DMS114 treated with DMSO at 0.1 percent for 48 hours (cell line): ENCODE measurements around the gene SVIL.
"Not testable (repeated sequence)": the region's sequence is repeated elsewhere in the genome, so short reads cannot be mapped to it uniquely, and the experiment has no call there.

Source experiments
- DNase-seq: peaks from one replicate; lab custom pipeline; 2025; ENCODE audit not compliant: unreplicated experiment; lab: John Stamatoyannopoulos, UW

Gene SVIL

DNA sequence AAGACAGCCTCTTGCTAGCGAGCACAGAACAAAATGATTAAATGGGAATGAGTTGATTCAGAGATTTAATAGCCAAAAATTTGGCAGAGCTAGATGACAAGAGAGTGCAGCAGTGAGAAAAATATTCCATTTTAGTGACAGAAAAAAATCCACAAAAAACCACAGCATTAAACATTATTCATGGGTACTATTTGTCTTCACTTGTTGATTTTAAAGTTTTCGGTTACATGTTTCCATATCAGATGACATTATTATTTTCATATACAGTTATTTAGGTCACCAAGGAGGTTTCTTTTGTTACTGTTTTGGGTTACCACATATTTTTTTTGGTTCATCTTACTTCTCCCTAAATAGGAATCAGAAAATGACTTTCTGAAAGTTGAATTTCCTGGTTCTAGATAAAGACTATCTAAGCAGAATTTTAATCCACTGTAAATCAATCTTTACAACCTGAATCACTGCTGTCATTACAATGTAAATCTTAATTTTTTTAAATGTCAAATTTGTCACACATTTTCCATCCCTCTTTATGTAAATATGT, 87.9 kb downstream of the SVIL start:
- no peak for DNase-seq

GRCh38 chr10:29545122-29545521, 89.6 kb downstream of the SVIL start:
- no peak for DNase-seq

GRCh38 chr10:29543715-29544114, 91.1 kb downstream of the SVIL start:
- no peak for DNase-seq

DNA sequence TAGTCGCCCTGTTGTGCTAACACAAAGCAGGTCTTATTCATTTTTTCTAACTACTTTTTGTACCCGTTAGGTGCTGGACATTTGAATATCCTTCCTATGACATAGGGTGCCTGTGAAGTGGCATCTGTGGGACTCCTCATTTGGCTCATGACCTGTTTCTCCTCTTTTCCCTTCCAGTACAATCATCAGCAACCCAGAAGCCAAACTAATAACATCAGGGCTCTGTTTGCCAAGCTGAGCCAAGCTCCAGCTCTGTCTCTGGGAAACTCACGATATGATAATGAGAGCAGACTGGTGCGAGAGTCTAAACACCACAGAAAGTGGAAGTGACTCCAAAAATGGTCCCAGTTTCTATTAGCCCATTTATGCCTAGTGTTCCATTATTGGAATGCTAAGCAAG, 92.0 kb downstream of the SVIL start:
- DNase-seq, result no peak

DNA sequence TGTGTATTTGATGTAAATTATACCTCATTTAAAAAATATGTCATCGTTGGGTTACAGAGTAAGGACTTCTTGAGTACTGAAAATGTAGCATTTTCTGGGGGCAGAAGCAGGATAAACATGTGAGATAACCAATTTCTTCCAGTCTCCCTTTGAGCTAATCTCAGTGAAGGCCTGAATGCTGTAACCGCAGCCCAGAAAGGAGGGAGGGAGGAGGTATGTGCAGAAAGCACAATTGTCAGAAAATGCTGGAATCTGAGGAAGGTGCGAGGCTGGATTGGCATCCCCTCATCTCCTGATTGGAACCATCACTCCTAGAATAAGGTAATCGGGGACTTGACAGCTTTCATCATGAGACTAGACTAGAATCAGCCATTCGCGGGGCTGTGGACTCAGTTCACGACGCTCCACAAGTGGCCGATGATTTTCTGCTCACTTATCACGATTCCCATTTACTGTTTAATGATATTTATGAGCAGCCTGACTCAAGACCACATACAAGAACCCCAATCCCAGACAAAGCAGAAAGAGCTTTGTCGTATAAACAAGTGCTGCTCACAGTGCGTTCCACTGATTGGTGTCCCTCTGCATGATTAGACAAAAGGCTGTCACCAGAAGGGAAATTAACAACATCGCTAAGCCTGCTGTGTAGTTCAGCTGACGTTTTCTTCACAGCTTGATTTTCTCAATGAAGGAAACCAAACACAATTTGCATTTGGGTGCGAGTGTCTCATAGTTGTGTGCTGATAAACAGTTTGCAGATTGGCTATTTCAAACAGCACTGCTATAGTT, 93.2 kb downstream of the SVIL start:
- no peak for DNase-seq

- no peak for DNase-seq
Measured at GRCh38 chr10:29540016-29540415, 94.8 kb downstream of the SVIL start.

GRCh38 chr10:29539412-29539811, 95.4 kb downstream of the SVIL start:
- no peak for DNase-seq

- no peak for DNase-seq
Measured at GRCh38 chr10:29537799-29538198, 97.0 kb downstream of the SVIL start.

- not testable (repeated sequence) for DNase-seq
Measured at GRCh38 chr10:29536691-29537090, 98.1 kb downstream of the SVIL start.

DNA sequence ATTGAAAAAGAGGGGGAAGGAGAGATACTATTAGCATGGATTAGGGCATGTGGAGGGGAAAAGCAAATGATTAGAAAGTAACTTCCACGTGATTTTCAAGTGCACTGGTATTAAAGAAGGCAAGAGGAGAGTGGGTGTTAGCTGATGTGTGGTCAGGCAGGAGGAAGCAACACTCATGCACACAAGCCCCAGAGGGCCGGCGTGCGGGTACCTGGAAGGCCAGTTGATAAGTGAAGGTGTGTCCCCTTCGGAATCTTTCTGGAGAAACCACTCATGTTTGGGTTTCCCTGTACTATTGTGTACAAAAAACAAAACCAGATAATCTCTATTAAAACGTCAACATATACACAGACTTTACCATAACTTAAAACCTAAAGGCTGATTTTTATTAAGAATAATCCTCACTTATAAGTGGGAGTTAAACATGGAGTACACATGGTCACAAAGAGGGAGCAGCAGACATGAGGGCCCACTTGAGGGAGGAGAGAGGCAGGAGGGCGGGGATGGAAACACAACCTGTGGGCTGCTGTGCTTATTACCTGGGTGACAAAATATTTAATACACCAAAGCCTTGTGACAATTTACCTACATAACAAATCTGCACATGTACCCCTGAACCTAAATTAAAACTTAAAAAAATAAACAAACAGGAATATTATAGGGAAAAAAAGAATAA, 98.9 kb downstream of the SVIL start:
- DNase-seq, result no peak

DNA sequence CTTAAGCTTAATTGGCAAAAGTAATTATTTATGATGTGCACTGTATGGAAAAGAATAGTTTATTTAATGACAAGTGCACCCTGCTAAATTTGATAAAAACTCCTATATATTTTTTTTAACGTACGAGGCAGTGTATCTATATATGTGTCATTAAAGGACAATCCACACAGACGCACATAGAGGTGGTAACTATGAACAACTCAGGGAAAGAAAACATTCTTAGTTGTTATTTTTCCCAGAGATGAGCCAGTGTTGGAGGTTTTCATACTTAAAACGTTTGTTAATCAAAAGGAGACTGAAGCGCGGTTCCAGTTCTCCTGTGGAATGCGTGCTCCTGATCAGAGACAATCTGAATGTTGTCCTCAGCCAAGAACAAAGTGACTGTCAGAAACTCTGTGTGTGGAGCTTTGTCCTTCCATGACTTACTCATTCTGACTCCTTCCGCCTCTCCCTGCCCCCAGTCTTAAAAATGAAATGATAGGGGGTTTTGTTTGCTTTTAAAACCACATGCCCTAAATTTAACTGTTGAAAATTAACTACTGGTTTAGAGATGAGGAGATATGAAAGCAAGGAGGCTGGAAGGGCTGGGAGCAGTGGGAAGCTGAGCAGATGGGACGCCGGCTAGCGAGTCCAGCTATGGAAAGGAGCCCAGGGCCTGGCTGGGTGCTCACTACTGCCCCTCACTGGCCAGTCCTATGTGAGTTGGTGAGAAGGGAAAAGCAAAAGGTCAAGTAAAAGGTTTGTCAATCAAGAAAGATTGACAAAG, 99.6 kb downstream of the SVIL start:
- no peak for DNase-seq

GRCh38 chr10:29534590-29534989, 100.2 kb downstream of the SVIL start:
- DNase-seq, result no peak

DNA sequence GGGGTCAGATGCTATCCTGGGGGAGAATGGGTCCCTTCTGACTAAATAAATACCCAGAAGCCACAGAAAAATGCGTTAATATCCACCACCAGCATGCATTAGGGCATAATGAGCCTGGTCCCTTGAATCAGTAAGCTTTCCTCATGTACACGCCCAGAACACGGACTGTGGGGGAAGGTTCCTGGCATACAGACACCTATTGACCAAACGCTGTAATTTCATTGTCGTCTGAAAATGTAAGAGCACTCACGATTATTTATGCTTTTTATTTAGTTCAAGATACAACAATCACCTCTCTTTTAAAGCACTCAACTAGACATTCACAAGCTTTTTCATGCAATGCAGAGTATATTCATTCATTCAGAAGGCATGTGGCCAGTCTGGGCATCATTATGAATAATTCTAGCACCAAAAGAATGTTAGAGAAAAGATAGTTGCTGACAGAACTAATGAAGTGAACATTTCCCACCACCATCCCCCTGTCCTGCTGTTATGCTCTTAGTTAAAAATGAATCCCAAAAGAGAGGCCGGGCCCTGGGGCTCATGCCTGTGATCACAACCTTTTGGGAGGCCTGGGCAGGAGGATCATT, 101.0 kb downstream of the SVIL start:
- no peak for DNase-seq

- no peak for DNase-seq
Measured at GRCh38 chr10:29533046-29533445, 101.7 kb downstream of the SVIL start.

DNA sequence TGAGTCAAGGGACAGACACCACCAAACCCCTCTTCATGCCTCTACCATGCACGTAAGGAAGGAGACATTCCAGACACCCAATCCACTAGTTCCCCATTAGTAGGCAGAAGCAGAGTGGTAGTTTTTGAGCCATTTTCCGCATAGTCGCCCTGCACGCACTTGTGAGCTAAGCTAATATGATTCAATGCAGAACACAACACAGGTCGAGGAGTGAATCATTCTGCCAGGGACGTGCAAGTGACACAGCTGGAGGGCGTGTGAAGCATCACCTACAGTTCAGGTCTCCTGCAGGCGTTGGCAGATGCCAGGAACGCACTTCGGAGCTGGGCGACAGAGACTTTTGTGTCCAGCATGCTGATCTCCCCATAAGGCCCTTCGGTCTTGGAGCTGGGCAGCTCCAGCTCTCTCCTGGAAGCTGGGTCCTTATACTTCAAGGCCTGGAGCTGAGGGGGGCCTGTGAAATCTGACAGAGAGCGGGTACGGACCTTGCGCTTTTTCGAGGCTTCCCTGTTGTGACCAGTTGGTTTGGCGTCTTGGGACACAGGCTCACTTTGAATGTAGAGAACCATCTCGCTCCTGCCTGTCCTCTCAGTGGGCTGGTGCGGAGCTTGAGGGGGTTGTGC, 102.4 kb downstream of the SVIL start:
- no peak for DNase-seq

GRCh38 chr10:29530112-29530976, 104.4 kb downstream of the SVIL start:
- DNase-seq, result no peak

- DNase-seq, result no peak
Measured at GRCh38 chr10:29529146-29529545, 105.6 kb downstream of the SVIL start.

DNA sequence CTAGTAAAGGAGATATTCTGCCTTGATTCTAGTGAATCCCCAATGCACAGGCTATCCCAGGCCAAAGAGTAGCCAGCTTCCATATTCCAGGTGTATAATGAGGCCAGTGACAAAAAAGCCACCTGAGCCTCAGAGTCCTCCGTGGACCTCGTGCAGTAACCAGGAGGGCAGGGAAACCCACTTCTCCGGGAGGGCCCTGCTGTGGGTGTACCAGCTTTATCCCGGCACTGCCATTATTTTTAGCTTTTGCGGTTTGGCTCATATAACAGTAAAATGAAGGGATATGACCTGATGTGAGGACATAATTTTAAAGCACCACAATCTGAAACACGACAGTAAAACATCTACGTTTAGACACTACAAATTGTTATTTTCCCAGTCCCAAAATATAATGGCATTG, 109.0 kb downstream of the SVIL start:
- no peak for DNase-seq

GRCh38 chr10:29524720-29525119, 110.1 kb downstream of the SVIL start:
- DNase-seq, result no peak

GRCh38 chr10:29524294-29524693, 110.5 kb downstream of the SVIL start:
- no peak for DNase-seq
